Heart right ventricle (tissue), 16 donors: Measurements from ENCODE around the gene PGR. TPM values are rescaled to one million over a fixed set of nuclear protein-coding genes. Genes with fewer than 3 reads are reported as not detected.
A peak's percentile ranks its signal among the peaks of the same experiment; 100 is the strongest.

Experiments
- ATAC-seq, 8 donors: fragments of 200-7000 bp; cut with Tn5 transposase; one replicate each; pipeline ENCODE4 v1.9.1; 2020; ENCODE audit warnings: mild to moderate bottlenecking in 8 of 8, moderate library complexity in 8 of 8, moderate number of reproducible peaks in 1 of 8
- DNase-seq, 2 donors: peaks; one replicate each; pipeline ENCODE4 v3.0.0-alpha.2; 2020
- H3K27ac ChIP-seq, 10 donors: fragments of 200-600 bp; sonication (generic) in 2 of 10; one replicate each; pipeline versions ENCODE4 v1.5.0 to v1.8.0; 2020 to 2022; ENCODE audit warnings: mild to moderate bottlenecking in 3 of 10
- H3K27me3 ChIP-seq, 7 donors: fragments of 200-600 bp; one replicate each; pipeline ENCODE4 v1.8.0; 2021 to 2022; ENCODE audit warnings: mild to moderate bottlenecking in 2 of 7
- H3K36me3 ChIP-seq, 9 donors: fragments of 200-600 bp; sonication (generic) in 1 of 9; one replicate each; pipeline versions ENCODE4 v1.5.0 to v1.8.0; 2020 to 2022; ENCODE audit warnings: mild to moderate bottlenecking in 2 of 9
- H3K4me1 ChIP-seq, 9 donors: fragments of 200-600 bp; sonication (generic) in 1 of 9; one replicate each; pipeline versions ENCODE4 v1.5.0 to v1.8.0; 2020 to 2022; ENCODE audit warnings: mild to moderate bottlenecking in 4 of 9
- H3K4me3 ChIP-seq, 10 donors: fragments of 200-600 bp; sonication (generic) in 2 of 10; one replicate each; pipeline versions ENCODE4 v1.5.0 to v1.8.0; 2020 to 2022; ENCODE audit warnings: mild to moderate bottlenecking in 7 of 10, moderate library complexity in 2 of 10
- H3K9me3 ChIP-seq, 11 donors: fragments of 200-600 bp in 10 of 11; sonication (generic) in 2 of 11; one replicate each; pipeline versions ENCODE4 v1.5.0 to v1.8.0; 2013 to 2022; ENCODE audit warnings: mild to moderate bottlenecking in 2 of 11, control low read depth in 1 of 11, moderate library complexity in 1 of 11
- CTCF ChIP-seq, 9 donors: fragments of 200-600 bp; sonication (generic) in 2 of 9; IDR thresholded peaks; one replicate each; pipeline versions ENCODE4 v1.5.0 to v1.8.0; 2021 to 2022; ENCODE audit warnings: antibody characterized with exemption in 9 of 9, mild to moderate bottlenecking in 5 of 9, moderate library complexity in 1 of 9
- WGBS, 2 donors: extraction: QIAGEN DNeasy Blood & Tissue Kit; methylation state at CpG; one replicate each; pipeline ENCODE4 v1.1.7; 2013; ENCODE audit warnings: inconsistent platforms in 1 of 2; 5-methylcytosine and 5-hydroxymethylcytosine counted together
- intact Hi-C, 10 donors: fragments of 100-400 bp; cut with DNase I; formaldehyde crosslinking; loops; one replicate each; pipeline versions ENCODE4 v1.11.1 to v1.14.2; 2022
- polyA plus RNA-seq, 2 donors: library from polyadenylated mRNA; stranded (reverse); fragments of 200-250 nt; gene quantifications; one replicate each; pipeline ENCODE4 v1.2.3, GENCODE V29; 2013
- total RNA-seq, 10 donors: library from RNA; stranded (reverse); fragmentation: NEBNext Ultra II Directional in 3 of 10; extraction: Animal tissue kit (Norgen Biotek cat#: 25700) in 3 of 10; gene quantifications; one replicate each; pipeline versions ENCODE4 v1.2.1 to v1.2.4, GENCODE V29; 2021 to 2023
- donor health status: Arrhythmogenic right ventricular cardiomyopathy.
- donor health status: ischemic (EF 13 %, LVEDD 7.1; RV severe dilation, severe dysfunction).
- donor health status: healthy with polysubstance abuse.
- donor health status: DM: no; HTN: yes; CAD: no.
- donor health status: DM: no; HTN: no; CAD: no.
- donor health status: ischemic (EF 25% LVEDD 6.9; RV normal size, moderate dysfunction).
- donor health status: ischemic (EF 25% LVEDD 5.7; RV mildly dilated, moderate dysfunction).
- donor health status: healthy.
- donor health status: DM: yes; HTN: yes; CAD: no.
- donor health status: Ischemic cardiomyopathy.
- donor health status: ischemic (EF 35%, LVEDD 5.7; RV mildly dilated, moderate dysfunction).
- donor health status: nonischemic (EF 11% LVEDD 7.7; RV severe dilation, severe dysfunction).
- donor health status: DM: yes; HTN: yes; CAD: no.
- donor health status: PGD.
- donor health status: ischemic (EF 29% LVEDD 5.4; RV normal size, mild dysfunction).
- donor health status: nonischemic (EF 23%, LVEDD 6.1; RV moderate dilation, normal function).

PGR gene
- total and polyA plus RNA-seq, 12 donors, result 1.1 to 16.3 (median 10.2) TPM

- peak overlapping the region in 5 of 10 donors; percentile 0 to 37 (median 26) for H3K27ac ChIP-seq
- H3K27me3 ChIP-seq, result no peaks in the 10 kb centered on the region
- no peaks in the 10 kb centered on the region for H3K36me3 ChIP-seq
- no peak for TF ChIP-seq CTCF (IDR thresholded peaks at IDR 0.05)
- intact Hi-C loops, result loop anchor here in 1 of 10 donors (5.0 kb wide), 1 partner anchor 766 kb away; no protein-coding TSS in a partner anchor
- no peak overlapping the region for H3K4me3 ChIP-seq
- H3K4me1 ChIP-seq, result peaks cover 0 to 43% (median 14%) of the 10 kb centered on the region in 9 donors
- DNase-seq (peak; percentile 23 to 56), ATAC-seq (peak in 6 of 8 donors; percentile 60 to 88 (median 78))
- WGBS, 2 donors, result 28 to 38% methylated on average over 4 of the region's 4 CpGs
- H3K9me3 ChIP-seq, result peaks cover 0 to 7% (median 0%) of the 10 kb centered on the region in 11 donors
Measured at GRCh38 chr11:101096036-101096704, 33.4 kb downstream of the PGR start.

GRCh38 chr11:101091781-101092180 is 37.8 kb downstream of the PGR start:
- intact Hi-C loops, result loop anchor here in 1 of 10 donors (5.0 kb wide), 1 partner anchor 54 kb away; no protein-coding TSS in a partner anchor
- no peak for DNase-seq
- no peak for ATAC-seq
- TF ChIP-seq CTCF (IDR thresholded peaks at IDR 0.05), result no peak
- Histone ChIP-seq H3K27me3 (no peaks in the 10 kb centered on the region), H3K4me1 (peaks cover 0 to 35% (median 12%) of the 10 kb centered on the region in 9 donors), H3K36me3 (peaks cover 0 to 19% (median 0%) of the 10 kb centered on the region in 9 donors), H3K27ac (no peak overlapping the region), H3K4me3 (no peak overlapping the region), H3K9me3 (peaks cover 0 to 22% (median 6%) of the 10 kb centered on the region in 11 donors)
- 86 to 87% methylated on average over 3 of the region's 3 CpGs for WGBS, 2 donors

- peaks cover 0 to 25% (median 10%) of the 10 kb centered on the region in 9 donors for H3K4me1 ChIP-seq
- DNase-seq (no peak), ATAC-seq (peak in 5 of 8 donors; percentile 25 to 68 (median 39))
- intact Hi-C loops, result loop anchor here in 1 of 10 donors (5.0 kb wide), 1 partner anchor 53 kb away; no protein-coding TSS in a partner anchor
- no peak for TF ChIP-seq CTCF (IDR thresholded peaks at IDR 0.05)
- H3K36me3 ChIP-seq, result peaks cover 0 to 19% (median 0%) of the 10 kb centered on the region in 9 donors
- 36 to 51% methylated on average over 5 of the region's 5 CpGs for WGBS, 2 donors
- H3K27me3 ChIP-seq, result no peaks in the 10 kb centered on the region
- H3K27ac ChIP-seq, result no peak overlapping the region
- H3K9me3 ChIP-seq, result peaks cover 0 to 31% (median 6%) of the 10 kb centered on the region in 11 donors
- H3K4me3 ChIP-seq, result no peak overlapping the region
Measured at GRCh38 chr11:101090679-101091270, 38.8 kb downstream of the PGR start.

- no peaks in the 10 kb centered on the region for H3K27me3 ChIP-seq
- intact Hi-C loops, result no loop called here
- DNase-seq (no peak), ATAC-seq (no peak)
- H3K36me3 ChIP-seq, result peaks cover 0 to 27% (median 0%) of the 10 kb centered on the region in 9 donors
- no peak overlapping the region for H3K4me3 ChIP-seq
- TF ChIP-seq CTCF (IDR thresholded peaks at IDR 0.05), result no peak
- no peaks in the 10 kb centered on the region for H3K4me1 ChIP-seq
- H3K27ac ChIP-seq, result no peak overlapping the region
- H3K9me3 ChIP-seq, result peaks cover 0 to 56% (median 6%) of the 10 kb centered on the region in 11 donors
- WGBS, 2 donors, result 86 to 89% methylated on average over 1 of the region's 1 CpG
Measured at GRCh38 chr11:101083335-101083734, 46.3 kb downstream of the PGR start.
